Vagina (tissue), 2 donors: ENCODE results near the gene DIRAS1. TPM values are rescaled to one million over a fixed set of nuclear protein-coding genes. Genes with fewer than 3 reads are reported as not detected.

Experiments
- DNase-seq, 2 donors: peaks; one replicate each; pipeline ENCODE4 v3.0.0-alpha.2; 2017; ENCODE audit errors: extremely low spot score in 2 of 2
- H3K27ac ChIP-seq: fragments of 200-600 bp; sonication (generic); one replicate; pipeline ENCODE4 v1.5.1; 2019
- H3K27me3 ChIP-seq: fragments of 200-600 bp; sonication (generic); one replicate; pipeline ENCODE4 v1.5.1; 2019
- H3K36me3 ChIP-seq, 2 donors: fragments of 200-600 bp; sonication (generic); one replicate each; pipeline ENCODE4 v1.5.1; 2017 to 2019
- H3K4me1 ChIP-seq: fragments of 200-600 bp; sonication (generic); one replicate; pipeline ENCODE4 v1.5.1; 2019
- H3K4me3 ChIP-seq, 2 donors: fragments of 200-600 bp; sonication (generic); 1 replicate in 1 of 2; 2 replicates in 1 of 2; pipeline ENCODE4 v1.5.1; 2016 to 2019
- H3K9me3 ChIP-seq: fragments of 200-600 bp; sonication (generic); one replicate; pipeline ENCODE4 v1.5.1; 2019
- CTCF ChIP-seq, 3 experiments: fragments of 450-650 bp in 2 of 3; fragments of 200-600 bp in 1 of 3; sonication (generic) in 1 of 3; IDR thresholded peaks; one replicate each; pipeline ENCODE4 v1.5.1; 2017 to 2019; ENCODE audit warnings: antibody characterized with exemption in 3 of 3, mild to moderate bottlenecking in 2 of 3, moderate library complexity in 2 of 3
- POLR2A ChIP-seq, 2 donors: fragments of 450-650 bp; IDR thresholded peaks; one replicate each; pipeline ENCODE4 v1.6.1; 2017; ENCODE audit warnings: antibody characterized with exemption in 2 of 2, mild to moderate bottlenecking in 2 of 2, moderate library complexity in 2 of 2
- POLR2AphosphoS5 ChIP-seq, 2 donors: sonication (generic); formaldehyde crosslinking; IDR thresholded peaks; one replicate each; pipeline ENCODE4 v1.9.0; 2017; ENCODE audit warnings: antibody characterized with exemption in 2 of 2, mild to moderate bottlenecking in 2 of 2, low read depth in 1 of 2; ENCODE audit not compliant: insufficient read depth in 1 of 2
- intact Hi-C: fragments of 100-400 bp; cut with DNase I; formaldehyde crosslinking; loops from one replicate; pipeline ENCODE4 v1.15.1; 2023
- total RNA-seq: library from RNA; depleted of rRNA; stranded (reverse); fragments of >200 nt; gene quantifications from one replicate; pipeline ENCODE4 v1.2.3, GENCODE V29; 2016

The DIRAS1 gene
- total RNA-seq, 1 donor from 2014 or later, result 2.0 TPM

- H3K9me3 ChIP-seq, result no peaks in the 10 kb centered on the region
- intact Hi-C loops, result no loop called here
- H3K4me1 ChIP-seq, result peaks cover 9% of the 10 kb centered on the region
- no peak for DNase-seq
- H3K36me3 ChIP-seq, result no peaks in the 10 kb centered on the region
- H3K4me3 ChIP-seq, result no peak overlapping the region
- no peaks in the 10 kb centered on the region for H3K27me3 ChIP-seq
- TF ChIP-seq POLR2A (IDR thresholded peaks at IDR 0.05), result no peak
- TF ChIP-seq CTCF (IDR thresholded peaks at IDR 0.05), result no peak
- no peak for TF ChIP-seq POLR2AphosphoS5 (IDR thresholded peaks at IDR 0.05; ENCODE audit: insufficient read depth in 1 of 2, low read depth in 1 of 2)
- H3K27ac ChIP-seq, result no peak overlapping the region
These were observed 27.0 kb downstream of the DIRAS1 start for GRCh38 chr19:2694196-2694595.

GRCh38 chr19:2693492-2694160, 27.5 kb downstream of the DIRAS1 start:
- no peak overlapping the region for H3K27ac ChIP-seq

GRCh38 chr19:2691951-2692350, 29.2 kb downstream of the DIRAS1 start:
- Histone ChIP-seq H3K27me3 (no peaks in the 10 kb centered on the region), H3K27ac (no peak overlapping the region), H3K36me3 (no peaks in the 10 kb centered on the region), H3K4me1 (peaks cover 9% of the 10 kb centered on the region), H3K4me3 (no peak overlapping the region), H3K9me3 (no peaks in the 10 kb centered on the region)
- intact Hi-C loops, result no loop called here
- no peak for TF ChIP-seq CTCF (IDR thresholded peaks at IDR 0.05)
- no peak for TF ChIP-seq POLR2AphosphoS5 (IDR thresholded peaks at IDR 0.05; ENCODE audit: insufficient read depth in 1 of 2, low read depth in 1 of 2)
- TF ChIP-seq POLR2A (IDR thresholded peaks at IDR 0.05), result no peak
- DNase-seq, result no peak

More at GRCh38 chr19:2693492-2694160, 27.5 kb downstream of the DIRAS1 start:
- DNase-seq, result no peak
- H3K4me1 ChIP-seq, result peaks cover 9% of the 10 kb centered on the region
- no peak overlapping the region for H3K4me3 ChIP-seq
- H3K36me3 ChIP-seq, result no peaks in the 10 kb centered on the region
- intact Hi-C loops, result no loop called here
- no peaks in the 10 kb centered on the region for H3K27me3 ChIP-seq
- TF ChIP-seq CTCF (IDR thresholded peaks at IDR 0.05) (no peak), POLR2A (IDR thresholded peaks at IDR 0.05) (no peak), POLR2AphosphoS5 (IDR thresholded peaks at IDR 0.05; ENCODE audit: insufficient read depth in 1 of 2, low read depth in 1 of 2) (no peak)
- H3K9me3 ChIP-seq, result no peaks in the 10 kb centered on the region

GRCh38 chr19:2690856-2691255, 30.3 kb downstream of the DIRAS1 start:
- Histone ChIP-seq H3K27me3 (no peaks in the 10 kb centered on the region), H3K36me3 (no peaks in the 10 kb centered on the region), H3K9me3 (no peaks in the 10 kb centered on the region), H3K4me3 (no peak overlapping the region), H3K27ac (no peak overlapping the region), H3K4me1 (peaks cover 9% of the 10 kb centered on the region)
- intact Hi-C loops, result no loop called here
- TF ChIP-seq POLR2AphosphoS5 (IDR thresholded peaks at IDR 0.05; ENCODE audit: insufficient read depth in 1 of 2, low read depth in 1 of 2) (no peak), CTCF (IDR thresholded peaks at IDR 0.05) (no peak), POLR2A (IDR thresholded peaks at IDR 0.05) (no peak)
- no peak for DNase-seq

GRCh38 chr19:2686360-2686759, 34.8 kb downstream of the DIRAS1 start:
- H3K27ac ChIP-seq, result no peak overlapping the region
- no peaks in the 10 kb centered on the region for H3K36me3 ChIP-seq
- no peaks in the 10 kb centered on the region for H3K9me3 ChIP-seq
- TF ChIP-seq CTCF (IDR thresholded peaks at IDR 0.05), result no peak
- TF ChIP-seq POLR2A (IDR thresholded peaks at IDR 0.05), result no peak
- TF ChIP-seq POLR2AphosphoS5 (IDR thresholded peaks at IDR 0.05; ENCODE audit: insufficient read depth in 1 of 2, low read depth in 1 of 2), result no peak
- no peaks in the 10 kb centered on the region for H3K4me1 ChIP-seq
- no peak overlapping the region for H3K4me3 ChIP-seq
- no peak for DNase-seq
- no peaks in the 10 kb centered on the region for H3K27me3 ChIP-seq
- intact Hi-C loops, result no loop called here
